GM12878 (cell line): ENCODE measurements around the gene ELK3. TPM values are rescaled to one million over a fixed set of nuclear protein-coding genes. Genes with fewer than 3 reads are reported as not detected.

Experiments used
- ATAC-seq: fragments of 200-7000 bp; cut with Tn5 transposase; 3 replicates; pipeline ENCODE4 v1.9.1; 2020; ENCODE audit warnings: mild to moderate bottlenecking, moderate library complexity
- BruUV-seq: library from RNA; stranded (reverse); fragments of 400-500 nt; replicated peaks from 2 replicates; lab custom pipeline; 2021; lab: Mats Ljungman, UMichigan
- CTCF ChIA-PET: fragments of 300-600 bp; sonication (Branson Sonifier 250); formaldehyde crosslinking; extraction: SDS; loops from one replicate; lab custom pipeline; 2021; ENCODE audit warnings: inconsistent platforms; lab: Yijun Ruan, JAX
- POLR2A ChIA-PET: fragments of 350-600 bp; formaldehyde crosslinking; extraction: SDS; loops from one replicate; lab custom pipeline; 2021; ENCODE audit warnings: inconsistent platforms; lab: Charles Lee
- RAD21 ChIA-PET: fragments of 300-600 bp; sonication (Branson Sonifier 250); formaldehyde crosslinking; loops from one replicate; lab custom pipeline; 2023; ENCODE audit warnings: antibody characterized with exemption; ENCODE audit not compliant: unreplicated experiment; lab: Charles Lee
- SMC1A ChIA-PET: fragments of 300-600 bp; sonication (Branson Sonifier 250); formaldehyde crosslinking; loops from one replicate; lab custom pipeline; 2023; ENCODE audit not compliant: unreplicated experiment, uncharacterized antibody; lab: Charles Lee
- DNase-seq: peaks from one replicate; pipeline ENCODE4 v3.0.0-alpha.2; 2011; ENCODE audit warnings: low read depth, low spot score
- FAIRE-seq: peaks from 3 replicates; lab custom pipeline; 2011; peaks lifted over from hg19 to GRCh38; lab: Jason Lieb, UNC
- H2AFZ ChIP-seq: 2 replicates; pipeline ENCODE4 v1.6.0; 2011; ENCODE audit warnings: low read depth, low read length, control low read depth; ENCODE audit not compliant: control insufficient read depth
- H3K27ac ChIP-seq: 2 replicates; pipeline ENCODE4 v1.5.1; 2011; ENCODE audit warnings: control low read depth; ENCODE audit not compliant: control insufficient read depth, insufficient read depth
- H3K27me3 ChIP-seq, 2 experiments: replicated peaks in 1 of 2; 2 replicates each; pipeline versions ENCODE4 v1.6.0 to v1.6.1; 2011; ENCODE audit warnings: low read length in 1 of 2; ENCODE audit not compliant: control insufficient read depth in 2 of 2, insufficient read depth in 2 of 2
- H3K36me3 ChIP-seq, 2 experiments: 2 replicates each; pipeline ENCODE4 v1.5.1; 2011; ENCODE audit warnings: low read length in 1 of 2; ENCODE audit not compliant: control insufficient read depth in 2 of 2, insufficient read depth in 2 of 2
- H3K4me1 ChIP-seq: 2 replicates; pipeline ENCODE4 v1.6.1; 2011; ENCODE audit warnings: mild to moderate bottlenecking, low read length, moderate library complexity, mixed read lengths; ENCODE audit not compliant: control insufficient read depth, insufficient read depth
- H3K4me2 ChIP-seq: 2 replicates; pipeline ENCODE4 v1.6.0; 2011; ENCODE audit warnings: control low read depth; ENCODE audit not compliant: control insufficient read depth, insufficient read depth
- H3K4me3 ChIP-seq: fragments of 200-600 bp; sonication (generic); 2 replicates; pipeline ENCODE4 v1.5.1; 2016
- H3K79me2 ChIP-seq: 2 replicates; pipeline ENCODE4 v1.6.0; 2011; ENCODE audit warnings: low read length; ENCODE audit not compliant: control insufficient read depth, insufficient read depth
- H3K9ac ChIP-seq: 2 replicates; pipeline ENCODE4 v1.8.0; 2011; ENCODE audit warnings: low read length, control low read depth, mixed read lengths; ENCODE audit not compliant: control insufficient read depth, insufficient read depth
- H3K9me3 ChIP-seq: replicated peaks from 3 replicates; pipeline ENCODE4 v1.5.1; 2011; ENCODE audit warnings: mild to moderate bottlenecking, low read length; ENCODE audit not compliant: control insufficient read depth, insufficient read depth
- H4K20me1 ChIP-seq: 2 replicates; pipeline ENCODE4 v1.6.0; 2011; ENCODE audit not compliant: control insufficient read depth, insufficient read depth
- BCL11A ChIP-seq: IDR thresholded peaks from 2 replicates; pipeline ENCODE4 v1.6.1; 2011; ENCODE audit warnings: low read depth, low read length
- MEF2A ChIP-seq: IDR thresholded peaks from 2 replicates; pipeline ENCODE4 v1.6.1; 2011; ENCODE audit warnings: low read depth, mild to moderate bottlenecking, low read length, moderate library complexity; ENCODE audit not compliant: insufficient read depth
- RUNX3 ChIP-seq: IDR thresholded peaks from 2 replicates; pipeline ENCODE4 v1.6.1; 2012; ENCODE audit warnings: low read length, inconsistent platforms
- ZBTB4 ChIP-seq: fragments of 450-650 bp; formaldehyde crosslinking; IDR thresholded peaks from 2 replicates; pipeline ENCODE4 v1.4.0; 2022; ENCODE audit warnings: mild to moderate bottlenecking, moderate library complexity
- WGBS: methylation state at CpG from one replicate; pipeline ENCODE4 v1.1.6; 2016; ENCODE audit warnings: low lambda C conversion rate; ENCODE audit not compliant: insufficient replicate concordance, insufficient coverage; ENCODE audit errors: missing lambda C conversion rate; 5-methylcytosine and 5-hydroxymethylcytosine counted together
- in situ Hi-C: fragments of 300-500 bp; cut with MboI; formaldehyde crosslinking; loops from 9 replicates; pipeline ENCODE4 v1.14.3; 2018; ENCODE audit warnings: mixed read lengths
- intact Hi-C: fragments of 100-400 bp; cut with micrococcal nuclease; formaldehyde crosslinking; loops from one replicate; pipeline ENCODE4 v1.14.2; 2022; ENCODE audit not compliant: unreplicated experiment
- polyA plus RNA-seq, 11 experiments: library from polyadenylated mRNA; depleted of rRNA in 4 of 11; unstranded in 6 of 11; stranded (reverse) in 5 of 11; fragments of >200 nt; fragmentation: Nextera tagmentation in 4 of 11; fragmentation: Illumina TruSeq in 1 of 11; extraction: Ambion mirVana in 4 of 11; extraction: Trizol in 1 of 11; gene quantifications; 1 replicate in 1 of 11; 2 replicates in 10 of 11; pipeline versions ENCODE4 v1.2.1 to v1.2.3, GENCODE V29; 2011 to 2016; ENCODE audit warnings: inconsistent platforms in 2 of 11, missing spikeins in 2 of 11, low read depth in 1 of 11
- total RNA-seq, 4 experiments: library from RNA; depleted of rRNA in 3 of 4; stranded (reverse); fragments of >200 nt in 3 of 4; fragmentation: Illumina TruSeq in 1 of 4; extraction: Trizol in 1 of 4; gene quantifications; 2 replicates each; pipeline versions ENCODE4 v1.2.1 to v1.2.3, GENCODE V29; 2013 to 2021

ELK3 gene
- total and polyA plus RNA-seq, 10 of the 15 experiments (the other 5 are each of a cell fraction or from before 2014, with no cell fraction given): 0.37 to 4.8 (median 0.88) TPM

- TF ChIP-seq ZBTB4: no peak
Measured at GRCh38 chr12:96155781-96156180, 38.4 kb upstream of the ELK3 start (continued).

GRCh38 chr12:96156211-96156610 lies 38.0 kb upstream of the ELK3 start:
- no TSS peak for BruUV-seq
- Histone ChIP-seq H3K9me3 (no peaks in the 10 kb centered on the region), H3K4me1 (no peaks in the 10 kb centered on the region), H3K9ac (no peak overlapping the region), H3K27me3 (no peaks in the 10 kb centered on the region; a peak in 1 of 4 replicates), H3K79me2 (no peaks in the 10 kb centered on the region), H3K4me2 (no peak overlapping the region)
- RAD21 ChIA-PET: no interaction called here
- WGBS: 38% methylated on average over 3 of the region's 3 CpGs
- CTCF ChIA-PET: no interaction called here
- TF ChIP-seq MEF2A (no peak), BCL11A (no peak), RUNX3 (no peak)
- TF ChIP-seq, all 136 proteins: peak for 0
- FAIRE-seq (no peak), ATAC-seq (no peak), DNase-seq (no peak)
- Histone ChIP-seq H3K27ac (no peak overlapping the region), H4K20me1 (no peaks in the 10 kb centered on the region), H3K36me3 (no peaks in the 10 kb centered on the region), H3K4me3 (no peak overlapping the region), H2AFZ (no peak overlapping the region)
- SMC1A ChIA-PET: no interaction called here
- POLR2A ChIA-PET: no interaction called here
- in situ Hi-C loops (no loop called here), intact Hi-C loops (no loop called here)
